C1 segment of cervical spinal cord (tissue), 14 donors: ENCODE results near the gene PSORS1C1.
A peak's percentile ranks its signal among the peaks of the same experiment; 100 is the strongest.

Experiments used
- DNase-seq, 14 donors: peaks; one replicate each; lab custom pipeline; 2025; lab: John Stamatoyannopoulos, UW

The PSORS1C1 gene

GRCh38 chr6:31125586-31126363 is 11.2 kb downstream of the PSORS1C1 start:
- DNase-seq: no peak

- no peak for DNase-seq
These were observed 12.0 kb downstream of the PSORS1C1 start for GRCh38 chr6:31126396-31127175.

- DNase-seq: peak in 6 of 14 donors; percentile 4 to 47 (median 10)
These were observed 13.6 kb downstream of the PSORS1C1 start for GRCh38 chr6:31128093-31128676.

GRCh38 chr6:31129130-31129529 is 14.5 kb downstream of the PSORS1C1 start:
- DNase-seq: no peak

GRCh38 chr6:31130751-31131150 is 16.2 kb downstream of the PSORS1C1 start:
- no peak for DNase-seq

GRCh38 chr6:31131595-31131994 is 17.0 kb downstream of the PSORS1C1 start:
- DNase-seq: no peak

GRCh38 chr6:31132806-31133205 is 18.2 kb downstream of the PSORS1C1 start:
- no peak for DNase-seq

- no peak for DNase-seq
These were observed 21.1 kb downstream of the PSORS1C1 start for GRCh38 chr6:31135710-31136109.

- no peak for DNase-seq
These were observed 24.4 kb downstream of the PSORS1C1 start, which contains the start of gene PSORS1C2 for GRCh38 chr6:31138982-31139381. TSS of gene PSORS1C2 (minus strand) at chr6:31139066. CDS start at chr6:31139026, 40 bp downstream.

- DNase-seq: no peak
These were observed 25.0 kb downstream of the PSORS1C1 start for GRCh38 chr6:31139599-31139998.

- no peak for DNase-seq
These were observed 26.0 kb downstream of the PSORS1C1 start for GRCh38 chr6:31140643-31141042.

- DNase-seq: no peak
These were observed 27.8 kb downstream of the PSORS1C1 start for GRCh38 chr6:31142361-31142761.

- no peak for DNase-seq
These were observed 28.5 kb downstream of the PSORS1C1 start for GRCh38 chr6:31143148-31143547.

- DNase-seq: no peak
These were observed 29.8 kb downstream of the PSORS1C1 start for GRCh38 chr6:31144296-31144969.

GRCh38 chr6:31144970-31145340 is 30.4 kb downstream of the PSORS1C1 start:
- DNase-seq: no peak

- DNase-seq: no peak
These were observed 30.8 kb downstream of the PSORS1C1 start for GRCh38 chr6:31145386-31145785.

GRCh38 chr6:31149827-31150447 is 35.3 kb downstream of the PSORS1C1 start:
- no peak for DNase-seq

GRCh38 chr6:31152781-31153180 is 38.2 kb downstream of the PSORS1C1 start:
- DNase-seq: no peak

- DNase-seq: no peak
These were observed 39.8 kb downstream of the PSORS1C1 start for GRCh38 chr6:31154436-31154835.

- DNase-seq: no peak
These were observed 42.0 kb downstream of the PSORS1C1 start for GRCh38 chr6:31156641-31157040.

- DNase-seq: no peak
These were observed 43.0 kb downstream of the PSORS1C1 start, which contains the start of gene CCHCR1 for GRCh38 chr6:31157513-31158139. TSS of gene CCHCR1 (minus strand) at chr6:31157802. CDS start at chr6:31157600, 202 bp downstream.
